Kidney (tissue), 14 donors: ENCODE measurements around the gene GPN1. TPM values are rescaled to one million over a fixed set of nuclear protein-coding genes. Genes with fewer than 3 reads are reported as not detected.

Experiments
- DNase-seq, 5 donors: peaks; one replicate each; pipeline ENCODE4 v3.0.0-alpha.2; 2013 to 2020
- FAIRE-seq: peaks from 2 replicates; lab custom pipeline; 2012; peaks lifted over from hg19 to GRCh38; lab: Jason Lieb, UNC
- H3K27ac ChIP-seq, 2 donors: one replicate each; pipeline ENCODE4 v1.7.0; 2013; ENCODE audit warnings: low read depth in 2 of 2, low read length in 2 of 2, inconsistent platforms in 1 of 2
- H3K27me3 ChIP-seq: one replicate; pipeline ENCODE4 v1.7.1; 2013; ENCODE audit warnings: low read length, inconsistent platforms; ENCODE audit not compliant: control insufficient read depth, insufficient read depth
- H3K36me3 ChIP-seq, 3 donors: one replicate each; pipeline versions ENCODE4 v1.7.0 to v1.7.1; 2013; ENCODE audit warnings: low read length in 3 of 3, control low read depth in 1 of 3, inconsistent platforms in 1 of 3; ENCODE audit not compliant: insufficient read depth in 3 of 3, control insufficient read depth in 2 of 3
- H3K4me1 ChIP-seq, 3 donors: one replicate each; pipeline versions ENCODE4 v1.7.0 to v1.7.1; 2013; ENCODE audit warnings: low read length in 3 of 3, inconsistent platforms in 1 of 3, low read depth in 1 of 3; ENCODE audit not compliant: control insufficient read depth in 2 of 3, insufficient read depth in 2 of 3
- H3K4me3 ChIP-seq, 3 donors: one replicate each; pipeline versions ENCODE4 v1.7.0 to v1.8.1; 2013; ENCODE audit warnings: low read length in 3 of 3, control low read depth in 1 of 3, inconsistent platforms in 1 of 3
- H3K9ac ChIP-seq, 3 donors: one replicate each; pipeline versions ENCODE4 v1.7.0 to v1.7.1; 2013; ENCODE audit warnings: low read length in 3 of 3, control low read depth in 1 of 3, inconsistent platforms in 1 of 3
- H3K9me3 ChIP-seq, 3 donors: one replicate each; pipeline versions ENCODE4 v1.7.0 to v1.7.1; 2013; ENCODE audit warnings: low read length in 3 of 3, control low read depth in 1 of 3, inconsistent platforms in 1 of 3; ENCODE audit not compliant: control insufficient read depth in 2 of 3, insufficient read depth in 1 of 3
- intact Hi-C: fragments of 100-400 bp; cut with DNase I; formaldehyde crosslinking; loops from one replicate; pipeline ENCODE4 v1.11.1; 2022
- polyA plus RNA-seq: library from polyadenylated mRNA; stranded (reverse); fragments of 350-450 nt; fragmentation: Illumina TruSeq; extraction: RNeasy Lipid Tissue Mini Kit (QIAGEN cat#74804); gene quantifications from one replicate; pipeline ENCODE4 v1.2.3, GENCODE V29; 2014; ENCODE audit warnings: low read depth, low replicate concordance; ENCODE audit not compliant: insufficient read depth
- total RNA-seq: library from RNA; stranded (reverse); fragmentation: NEBNext Ultra II Directional; extraction: Animal tissue kit (Norgen Biotek cat#: 25700); gene quantifications from one replicate; pipeline ENCODE4 v1.2.1, GENCODE V29; 2021
- TF ChIP-seq, protein P1 (sequence below): IDR thresholded peaks from 3 replicates; pipeline ENCODE4 v1.5.1; 2012; ENCODE audit warnings: mild to moderate bottlenecking, moderate library complexity, borderline replicate concordance; ENCODE audit not compliant: insufficient read depth; ENCODE audit errors: extremely low read depth
- donor health status: control.
- donor health status: control.
- donor health status: control.
- donor health status: control.
- donor health status: control.
- donor health status: DM: yes; HTN: yes; CAD: no.
- donor health status: Normal renal cell carcinoma (clear cell type).

Gene GPN1
- total and polyA plus RNA-seq, 2 donors from 2014 or later = 28.1 to 31.6 TPM

DNA sequence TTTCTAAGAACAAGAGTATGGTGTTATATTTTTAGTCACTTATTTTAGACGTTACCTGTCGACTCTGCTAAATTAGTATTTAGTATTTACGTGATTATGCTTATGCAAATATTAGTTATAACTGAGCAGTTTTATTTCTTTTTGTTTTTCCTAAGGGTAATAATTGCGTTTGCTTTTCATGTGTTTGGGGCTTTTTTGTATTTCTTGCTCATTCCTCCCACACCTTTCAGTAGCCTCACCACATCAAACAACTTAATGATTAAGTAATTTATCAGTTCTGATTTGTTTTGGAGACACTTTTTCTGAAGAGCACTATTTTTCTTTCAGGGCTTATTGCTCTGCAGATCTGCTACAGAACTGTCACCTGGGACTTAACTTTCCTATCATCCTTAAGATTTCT lies 42.4 kb downstream of the GPN1 start:
- no peaks in the 10 kb centered on the region for H3K27me3 ChIP-seq
- no peak overlapping the region for H3K9ac ChIP-seq
- no peak for DNase-seq
- H3K27ac ChIP-seq = no peak overlapping the region
- no peaks in the 10 kb centered on the region for H3K9me3 ChIP-seq
- H3K36me3 ChIP-seq = peaks cover 6 to 34% (median 17%) of the 10 kb centered on the region in 3 donors
- intact Hi-C loops = no loop called here
- no peak for FAIRE-seq
- no peaks in the 10 kb centered on the region for H3K4me1 ChIP-seq
- H3K4me3 ChIP-seq = no peak overlapping the region
- TF ChIP-seq, protein P1, sequence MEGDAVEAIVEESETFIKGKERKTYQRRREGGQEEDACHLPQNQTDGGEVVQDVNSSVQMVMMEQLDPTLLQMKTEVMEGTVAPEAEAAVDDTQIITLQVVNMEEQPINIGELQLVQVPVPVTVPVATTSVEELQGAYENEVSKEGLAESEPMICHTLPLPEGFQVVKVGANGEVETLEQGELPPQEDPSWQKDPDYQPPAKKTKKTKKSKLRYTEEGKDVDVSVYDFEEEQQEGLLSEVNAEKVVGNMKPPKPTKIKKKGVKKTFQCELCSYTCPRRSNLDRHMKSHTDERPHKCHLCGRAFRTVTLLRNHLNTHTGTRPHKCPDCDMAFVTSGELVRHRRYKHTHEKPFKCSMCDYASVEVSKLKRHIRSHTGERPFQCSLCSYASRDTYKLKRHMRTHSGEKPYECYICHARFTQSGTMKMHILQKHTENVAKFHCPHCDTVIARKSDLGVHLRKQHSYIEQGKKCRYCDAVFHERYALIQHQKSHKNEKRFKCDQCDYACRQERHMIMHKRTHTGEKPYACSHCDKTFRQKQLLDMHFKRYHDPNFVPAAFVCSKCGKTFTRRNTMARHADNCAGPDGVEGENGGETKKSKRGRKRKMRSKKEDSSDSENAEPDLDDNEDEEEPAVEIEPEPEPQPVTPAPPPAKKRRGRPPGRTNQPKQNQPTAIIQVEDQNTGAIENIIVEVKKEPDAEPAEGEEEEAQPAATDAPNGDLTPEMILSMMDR = no peak

GRCh38 chr2:27672723-27673486 lies 44.1 kb downstream of the GPN1 start:
- peaks cover 6 to 42% (median 17%) of the 10 kb centered on the region in 3 donors for H3K36me3 ChIP-seq
- no peaks in the 10 kb centered on the region for H3K9me3 ChIP-seq
- no peak for FAIRE-seq
- intact Hi-C loops = no loop called here
- no peak overlapping the region for H3K9ac ChIP-seq
- no peak for DNase-seq
- TF ChIP-seq, protein P1 = no peak
- H3K27ac ChIP-seq = no peak overlapping the region
- no peak overlapping the region for H3K4me3 ChIP-seq
- H3K27me3 ChIP-seq = no peaks in the 10 kb centered on the region
- H3K4me1 ChIP-seq = no peaks in the 10 kb centered on the region

GRCh38 chr2:27680571-27680970 lies 51.7 kb downstream of the GPN1 start:
- Histone ChIP-seq H3K9ac (no peak overlapping the region), H3K4me3 (no peak overlapping the region), H3K36me3 (peaks cover 2 to 30% (median 17%) of the 10 kb centered on the region in 3 donors), H3K9me3 (no peaks in the 10 kb centered on the region), H3K27me3 (no peaks in the 10 kb centered on the region), H3K27ac (no peak overlapping the region), H3K4me1 (no peaks in the 10 kb centered on the region)
- TF ChIP-seq, protein P1 = no peak
- FAIRE-seq = no peak
- intact Hi-C loops = no loop called here
- DNase-seq = no peak
